GM12878 (cell line): Measurements from ENCODE around the gene PRKCQ. TPM values are rescaled to one million over a fixed set of nuclear protein-coding genes. Genes with fewer than 3 reads are reported as not detected.

ENCODE experiments used
- CHD1 ChIP-seq: IDR thresholded peaks from 2 replicates; pipeline ENCODE4 v1.6.1; 2012; ENCODE audit warnings: low read depth, low read length, improper control_type of control experiment
- CTCF ChIP-seq, 3 experiments: IDR thresholded peaks in 2 of 3; conservative IDR thresholded peaks in 1 of 3; 2 replicates each; pipeline ENCODE4 v1.5.1; 2011; ENCODE audit warnings: low read depth in 3 of 3, low read length in 3 of 3, mild to moderate bottlenecking in 3 of 3, control low read depth in 2 of 3, moderate library complexity in 2 of 3, inconsistent platforms in 1 of 3, mixed read lengths in 1 of 3; ENCODE audit not compliant: control insufficient read depth in 2 of 3, insufficient read depth in 1 of 3; ENCODE audit errors: extremely low read depth in 1 of 3
- EZH2 ChIP-seq: IDR thresholded peaks from 2 replicates; pipeline ENCODE4 v1.6.1; 2012; ENCODE audit warnings: low read depth, mild to moderate bottlenecking, control low read depth, inconsistent platforms, low read length, borderline replicate concordance; ENCODE audit not compliant: control insufficient read depth
- JUND ChIP-seq: IDR thresholded peaks from 2 replicates; pipeline ENCODE4 v1.6.1; 2012; ENCODE audit warnings: low read depth, mild to moderate bottlenecking, low read length, improper control_type of control experiment, moderate library complexity
- LARP7 ChIP-seq: fragments of 450-650 bp; IDR thresholded peaks from 2 replicates; pipeline ENCODE4 v1.6.1; 2017; ENCODE audit warnings: mild to moderate bottlenecking
- NKRF ChIP-seq: fragments of 450-650 bp; conservative IDR thresholded peaks from 2 replicates; pipeline ENCODE4 v1.6.1; 2017; ENCODE audit warnings: mild to moderate bottlenecking, moderate library complexity
- SMARCA5 ChIP-seq: fragments of 450-650 bp; IDR thresholded peaks from 2 replicates; pipeline ENCODE4 v1.6.1; 2017; ENCODE audit warnings: mild to moderate bottlenecking
- STAT3 ChIP-seq: IDR thresholded peaks from 2 replicates; pipeline ENCODE4 v1.6.1; 2011; ENCODE audit warnings: low read depth, low read length, improper control_type of control experiment
- SUZ12 ChIP-seq: fragments of 200-600 bp; sonication (generic); IDR thresholded peaks from one replicate; pipeline ENCODE4 v1.6.1; 2018; ENCODE audit warnings: antibody characterized with exemption, mild to moderate bottlenecking; ENCODE audit not compliant: unreplicated experiment
- TAF1 ChIP-seq: IDR thresholded peaks from 2 replicates; pipeline ENCODE4 v1.6.1; 2011; ENCODE audit warnings: mild to moderate bottlenecking, low read depth, low read length, borderline replicate concordance
- ZBTB40 ChIP-seq: fragments of 450-650 bp; IDR thresholded peaks from 2 replicates; pipeline ENCODE4 v1.6.1; 2016; ENCODE audit warnings: mild to moderate bottlenecking, moderate library complexity, borderline replicate concordance
- ZNF217 ChIP-seq: fragments of 450-650 bp; IDR thresholded peaks from 2 replicates; pipeline ENCODE4 v1.6.1; 2017; ENCODE audit warnings: antibody characterized with exemption, mild to moderate bottlenecking
- ZNF687 ChIP-seq: fragments of 450-650 bp; IDR thresholded peaks from 2 replicates; pipeline ENCODE4 v1.6.1; 2017; ENCODE audit warnings: mild to moderate bottlenecking, moderate library complexity
- polyA plus RNA-seq, 11 experiments: library from polyadenylated mRNA; depleted of rRNA in 4 of 11; unstranded in 6 of 11; stranded (reverse) in 5 of 11; fragments of >200 nt; fragmentation: Nextera tagmentation in 4 of 11; fragmentation: Illumina TruSeq in 1 of 11; extraction: Ambion mirVana in 4 of 11; extraction: Trizol in 1 of 11; gene quantifications; 1 replicate in 1 of 11; 2 replicates in 10 of 11; pipeline versions ENCODE4 v1.2.1 to v1.2.3, GENCODE V29; 2011 to 2016; ENCODE audit warnings: inconsistent platforms in 2 of 11, missing spikeins in 2 of 11, low read depth in 1 of 11
- total RNA-seq, 4 experiments: library from RNA; depleted of rRNA in 3 of 4; stranded (reverse); fragments of >200 nt in 3 of 4; fragmentation: Illumina TruSeq in 1 of 4; extraction: Trizol in 1 of 4; gene quantifications; 2 replicates each; pipeline versions ENCODE4 v1.2.1 to v1.2.3, GENCODE V29; 2013 to 2021

PRKCQ gene
- total and polyA plus RNA-seq, 10 of the 15 experiments (the other 5 are each of a cell fraction or from before 2014, with no cell fraction given) = 0.26 to 8.9 (median 0.98) TPM

GRCh38 chr10:6580279-6581029, 378 bp upstream of the PRKCQ start (continued):
- TF ChIP-seq ZNF687 (no peak), LARP7 (peak; percentile 87; the same call in 1 of the 2 replicates), SMARCA5 (peak; percentile 92; the same call in 1 of the 2 replicates), JUND (no peak), NKRF (peak; percentile 64), CTCF (IDR thresholded peaks at IDR 0.05 in 2 of 3, conservative IDR thresholded peaks at IDR 0.05 in 1 of 3; ENCODE audit: control insufficient read depth in 2 of 3, extremely low read depth in 1 of 3, insufficient read depth in 1 of 3, low read depth in 3 of 3, low read length in 3 of 3) (peak; percentile 25 to 61 (median 52); a peak in 4 of 6 replicates), CHD1 (no peak), ZBTB40 (no peak; the same call in 1 of the 2 replicates), SUZ12 (no peak), EZH2 (0 out of 2 replicates have a peak, but pooled peaks have one; percentile 64), ZNF217 (peak; percentile 80), TAF1 (no peak), STAT3 (no peak)
